Neural cell (in vitro differentiated cells): ENCODE data around the gene PLXNC1. TPM values are rescaled to one million over a fixed set of nuclear protein-coding genes. Genes with fewer than 3 reads are reported as not detected.

Experiments
- H2AFZ ChIP-seq: fragments of 200-600, 300-800 bp; sonication (generic), shearing (Covaris generic); 2 replicates; pipeline ENCODE4 v1.6.0; 2014; ENCODE audit warnings: low read depth, mild to moderate bottlenecking, antibody characterized with exemption, low read length, moderate library complexity
- H3F3A ChIP-seq: fragments of 200-600 bp; shearing (Covaris generic); 2 replicates; pipeline ENCODE4 v1.6.1; 2016; ENCODE audit warnings: mild to moderate bottlenecking, moderate library complexity, mixed read lengths, antibody characterized with exemption, low read length; ENCODE audit not compliant: insufficient read depth, poor library complexity, severe bottlenecking
- H3K27ac ChIP-seq: fragments of 200-600, 300-800 bp; sonication (generic), shearing (Covaris generic); 2 replicates; pipeline ENCODE4 v1.5.1; 2014; ENCODE audit warnings: mild to moderate bottlenecking, low read length, moderate library complexity
- H3K27me3 ChIP-seq: fragments of 300-800, 200-600 bp; sonication (generic), shearing (Covaris generic); 2 replicates; pipeline ENCODE4 v1.6.0; 2014; ENCODE audit warnings: mild to moderate bottlenecking, low read depth, low read length, moderate library complexity; ENCODE audit not compliant: insufficient read depth
- H3K36me3 ChIP-seq: fragments of 300-800, 200-600 bp; sonication (generic), shearing (Covaris generic); 2 replicates; pipeline ENCODE4 v1.5.1; 2014; ENCODE audit warnings: mild to moderate bottlenecking, antibody characterized with exemption, low read length, moderate library complexity; ENCODE audit not compliant: insufficient read depth
- H3K4me2 ChIP-seq: fragments of 300-800, 200-600 bp; sonication (generic), shearing (Covaris generic); 2 replicates; pipeline ENCODE4 v1.6.0; 2014; ENCODE audit warnings: mild to moderate bottlenecking, low read length
- H3K4me3 ChIP-seq: fragments of 300-800, 200-600 bp; sonication (generic), shearing (Covaris generic); 2 replicates; pipeline ENCODE4 v1.5.1; 2014; ENCODE audit warnings: mild to moderate bottlenecking, low read length, moderate library complexity
- H3K79me2 ChIP-seq: fragments of 200-600 bp; shearing (Covaris generic); replicated peaks from 2 replicates; pipeline ENCODE4 v1.6.0; 2014; ENCODE audit warnings: mild to moderate bottlenecking, low read length, moderate library complexity; ENCODE audit not compliant: insufficient read depth
- H3K9ac ChIP-seq: fragments of 300-800, 200-600 bp; sonication (generic), shearing (Covaris generic); 2 replicates; pipeline ENCODE4 v1.6.1; 2016; ENCODE audit warnings: mild to moderate bottlenecking, low read length, mixed read lengths
- H3K9me2 ChIP-seq: fragments of 200-600 bp; shearing (Covaris generic); 2 replicates; pipeline ENCODE4 v1.6.1; 2016; ENCODE audit warnings: mild to moderate bottlenecking, low read length, mixed read lengths; ENCODE audit not compliant: insufficient read depth
- H3K9me3 ChIP-seq: fragments of 200-600, 300-800 bp; sonication (generic), shearing (Covaris generic); 2 replicates; pipeline ENCODE4 v1.6.1; 2016; ENCODE audit warnings: mild to moderate bottlenecking, mixed run types, low read length, moderate library complexity, mixed read lengths
- H4K20me1 ChIP-seq: fragments of 200-600 bp; shearing (Covaris generic); 2 replicates; pipeline ENCODE4 v1.6.1; 2016; ENCODE audit warnings: mild to moderate bottlenecking, mixed run types; ENCODE audit not compliant: insufficient read depth
- CTCF ChIP-seq: fragments of 450-650 bp; IDR thresholded peaks from 2 replicates; pipeline ENCODE4 v1.5.1; 2014; ENCODE audit warnings: antibody characterized with exemption, mild to moderate bottlenecking, moderate library complexity; ENCODE audit not compliant: poor library complexity, severe bottlenecking
- EP300 ChIP-seq: fragments of 450-650 bp; conservative IDR thresholded peaks from 2 replicates; pipeline ENCODE4 v1.6.1; 2014; ENCODE audit warnings: antibody characterized with exemption, mild to moderate bottlenecking, moderate library complexity; ENCODE audit not compliant: poor library complexity, severe bottlenecking
- EZH2 ChIP-seq: fragments of 200-600, 300-800 bp; shearing (Covaris generic), sonication (generic); IDR thresholded peaks from 2 replicates; pipeline ENCODE4 v1.6.1; 2014; ENCODE audit warnings: antibody characterized with exemption, low read length, borderline replicate concordance, mild to moderate bottlenecking; ENCODE audit not compliant: insufficient read depth, poor library complexity, severe bottlenecking
- MXI1 ChIP-seq: fragments of 450-650 bp; conservative IDR thresholded peaks from 2 replicates; pipeline ENCODE4 v1.6.1; 2014; ENCODE audit warnings: antibody characterized with exemption, mild to moderate bottlenecking; ENCODE audit not compliant: poor library complexity, severe bottlenecking
- POLR2AphosphoS5 ChIP-seq: IDR thresholded peaks from 2 replicates; pipeline ENCODE4 v1.6.1; 2012
- RAD21 ChIP-seq: fragments of 450-650 bp; conservative IDR thresholded peaks from 2 replicates; pipeline ENCODE4 v1.6.1; 2014; ENCODE audit warnings: antibody characterized with exemption, mild to moderate bottlenecking, moderate library complexity
- REST ChIP-seq: IDR thresholded peaks from 2 replicates; pipeline ENCODE4 v1.6.1; 2012; ENCODE audit warnings: borderline replicate concordance
- SMC3 ChIP-seq: fragments of 450-650 bp; conservative IDR thresholded peaks from 2 replicates; pipeline ENCODE4 v1.6.1; 2014; ENCODE audit warnings: antibody characterized with exemption, mild to moderate bottlenecking, moderate library complexity; ENCODE audit not compliant: poor library complexity
- TAF1 ChIP-seq: IDR thresholded peaks from 2 replicates; pipeline ENCODE4 v1.6.1; 2012; ENCODE audit warnings: low read depth
- polyA plus RNA-seq: library from polyadenylated mRNA; depleted of rRNA; stranded (reverse); fragments of >200 nt; gene quantifications from 2 replicates; pipeline ENCODE4 v1.2.3, GENCODE V29; 2014

PLXNC1 gene
- polyA plus RNA-seq, 1 donor from 2014 or later: 76.3 TPM

GRCh38 chr12:94173660-94174265 lies 25.4 kb downstream of the PLXNC1 start:
- Histone ChIP-seq H3K9me2 (no peaks in the 10 kb centered on the region), H3K4me3 (no peak overlapping the region), H3K27ac (no peak overlapping the region), H3K9ac (no peak overlapping the region), H3K36me3 (peaks cover 18% of the 10 kb centered on the region), H3K27me3 (no peaks in the 10 kb centered on the region), H2AFZ (no peak overlapping the region), H3F3A (no peaks in the 10 kb centered on the region), H3K79me2 (no peaks in the 10 kb centered on the region), H3K9me3 (peaks cover 6% of the 10 kb centered on the region), H3K4me2 (no peak overlapping the region), H4K20me1 (no peaks in the 10 kb centered on the region)
- TF ChIP-seq TAF1: no peak
- no peak for TF ChIP-seq CTCF
- TF ChIP-seq EP300: no peak
- no peak for TF ChIP-seq SMC3
- TF ChIP-seq RAD21: no peak
- TF ChIP-seq POLR2AphosphoS5: no peak
- no peak for TF ChIP-seq REST
- no peak for TF ChIP-seq EZH2
- no peak for TF ChIP-seq MXI1

- Histone ChIP-seq H3F3A (no peaks in the 10 kb centered on the region), H3K79me2 (no peaks in the 10 kb centered on the region), H3K27me3 (no peaks in the 10 kb centered on the region), H2AFZ (no peak overlapping the region), H3K4me3 (no peak overlapping the region), H3K27ac (no peak overlapping the region), H3K9me3 (peaks cover 6% of the 10 kb centered on the region), H3K36me3 (peaks cover 18% of the 10 kb centered on the region), H3K9me2 (no peaks in the 10 kb centered on the region), H3K9ac (no peak overlapping the region), H3K4me2 (no peak overlapping the region), H4K20me1 (no peaks in the 10 kb centered on the region)
- TF ChIP-seq EZH2: no peak
- no peak for TF ChIP-seq TAF1
- TF ChIP-seq REST: no peak
- TF ChIP-seq CTCF: no peak
- TF ChIP-seq EP300: no peak
- TF ChIP-seq POLR2AphosphoS5: no peak
- TF ChIP-seq RAD21: no peak
- no peak for TF ChIP-seq SMC3
- TF ChIP-seq MXI1: no peak
Measured at GRCh38 chr12:94174576-94174975, 26.2 kb downstream of the PLXNC1 start.
